HG03342 (cell line): Measurements from ENCODE around the gene CDK11A.
"Not testable (repeated sequence)": the region's sequence is repeated elsewhere in the genome, so short reads cannot be mapped to it uniquely, and the experiment has no call there.

Source experiments
- ATAC-seq: cut with Tn5 transposase; IDR thresholded peaks from one replicate; pipeline ENCODE4 v1.9.1; 2021; ENCODE audit warnings: mild to moderate bottlenecking, moderate library complexity; ENCODE audit not compliant: unreplicated experiment

The CDK11A gene

GRCh38 chr1:1754051-1754815, 30.1 kb upstream of the CDK11A start:
- ATAC-seq: no peak

DNA sequence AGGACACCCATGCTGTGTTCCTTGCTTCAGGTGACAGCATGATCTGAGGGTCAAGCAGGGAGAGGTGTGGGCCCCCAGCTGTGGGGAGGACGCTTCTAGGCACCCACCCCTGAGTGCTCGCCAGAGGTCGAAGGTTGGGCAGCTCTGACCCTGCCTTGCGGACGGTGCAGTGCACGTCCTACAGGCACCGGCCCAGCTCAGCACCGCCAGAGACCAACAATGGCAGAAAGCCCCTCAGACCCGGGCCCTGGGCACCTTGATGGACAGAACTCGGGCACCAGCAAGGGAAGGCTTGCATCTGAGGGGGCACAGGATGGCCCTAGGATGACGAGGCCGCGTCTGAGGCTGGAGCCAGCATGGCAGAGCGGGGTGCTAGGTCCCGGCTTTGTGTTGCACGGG, 29.4 kb upstream of the CDK11A start:
- no peak for ATAC-seq

GRCh38 chr1:1752636-1753606, 28.8 kb upstream of the CDK11A start:
- ATAC-seq: no peak

- ATAC-seq: no peak
Observed at GRCh38 chr1:1752190-1752589, 28.0 kb upstream of the CDK11A start.

DNA sequence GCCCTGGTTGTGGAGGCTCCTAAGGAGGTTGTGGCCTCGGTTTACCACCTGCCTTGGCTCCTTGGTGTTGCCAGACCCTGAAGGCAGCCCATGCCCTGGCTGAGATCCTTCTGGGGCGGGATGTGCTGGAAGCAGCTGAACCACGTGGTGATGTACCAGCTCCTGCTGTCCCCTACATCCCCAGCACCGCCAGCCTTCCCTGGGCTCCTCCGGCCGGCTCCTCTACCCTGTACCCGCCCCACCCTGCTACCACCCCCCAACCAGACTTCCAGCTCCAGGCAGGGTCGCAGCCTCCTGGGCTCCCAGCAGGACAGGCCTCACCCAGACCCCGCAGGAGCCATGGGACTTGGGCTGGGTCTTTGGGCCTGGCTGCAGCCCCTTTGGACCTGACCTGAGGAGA, 25.8 kb upstream of the CDK11A start:
- ATAC-seq: not testable (repeated sequence)

DNA sequence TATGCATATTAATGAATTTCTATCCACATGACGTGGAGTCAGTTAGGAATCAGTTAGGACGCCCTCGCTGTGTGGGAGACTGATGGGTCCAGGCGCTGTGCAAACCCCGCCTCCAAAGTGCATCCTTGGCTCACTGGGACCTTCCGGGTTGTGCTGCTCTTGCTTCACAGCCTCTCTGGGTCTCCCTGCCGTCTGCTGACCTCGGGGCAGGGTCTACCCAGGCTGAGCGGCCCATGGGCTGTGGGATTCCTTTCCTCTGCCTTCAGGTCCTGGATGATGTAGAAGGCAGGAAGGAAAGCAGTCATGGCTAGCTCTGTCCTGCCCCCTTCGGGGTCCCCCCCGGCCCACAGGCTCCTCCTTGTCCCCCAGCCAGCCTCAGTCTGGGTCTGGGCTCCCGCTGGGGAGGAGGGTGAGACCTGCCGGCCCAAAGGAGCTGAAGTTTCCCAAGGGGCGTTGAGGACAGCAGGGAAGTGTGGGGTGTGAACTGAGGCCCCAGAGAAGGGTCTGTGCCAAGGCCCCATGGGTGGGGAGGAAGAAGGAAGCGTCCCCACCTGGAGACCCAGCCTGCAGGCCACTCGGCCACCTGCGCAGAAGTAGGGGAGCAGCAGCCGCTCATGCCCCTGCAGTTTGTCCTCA, 24.6 kb upstream of the CDK11A start:
- no peak for ATAC-seq

DNA sequence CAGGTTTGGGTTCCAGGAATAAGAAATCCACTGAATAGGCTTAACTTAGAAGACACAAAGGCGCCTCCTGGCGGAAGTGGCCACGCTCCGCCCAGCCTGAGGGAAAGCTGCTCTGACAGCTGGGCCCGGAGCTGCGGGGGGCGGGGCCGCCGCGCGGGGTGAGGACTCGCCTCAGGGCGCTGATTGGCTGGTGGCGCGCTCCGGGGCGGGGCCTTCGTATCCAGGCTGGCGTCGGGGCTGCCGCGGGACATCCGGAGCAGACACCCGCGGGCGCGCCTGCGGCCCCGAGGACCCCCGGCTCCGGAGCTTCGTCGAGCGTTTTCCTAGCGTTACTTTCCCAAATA, 22.4 kb upstream of the CDK11A start:
- ATAC-seq: peak; percentile 86

GRCh38 chr1:1745651-1746565, 21.8 kb upstream of the CDK11A start:
- peak; percentile 51 for ATAC-seq

DNA sequence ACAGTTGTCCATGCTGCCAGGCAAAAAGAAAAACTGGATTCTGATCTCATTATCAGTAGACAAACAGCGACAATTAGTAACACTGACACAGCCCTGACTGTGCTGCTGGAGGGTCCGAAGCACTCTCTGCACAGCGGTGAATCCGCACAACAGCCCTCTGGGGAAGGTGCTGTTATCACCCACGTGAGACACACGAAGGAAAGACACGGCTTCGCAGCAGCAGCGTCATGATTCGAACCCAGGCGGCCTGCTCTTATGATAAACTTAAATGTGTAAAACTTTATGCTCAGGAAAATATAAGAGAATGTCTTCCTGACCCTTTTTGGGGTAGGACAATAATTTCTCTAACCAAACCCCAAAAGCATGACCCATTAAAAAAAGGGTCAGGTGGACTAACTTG, 18.4 kb upstream of the CDK11A start:
- not testable (repeated sequence) for ATAC-seq

GRCh38 chr1:1741013-1741412, 16.9 kb upstream of the CDK11A start:
- ATAC-seq: not testable (repeated sequence)

- ATAC-seq: not testable (repeated sequence)
Observed at GRCh38 chr1:1738799-1739337, 14.7 kb upstream of the CDK11A start.

GRCh38 chr1:1737675-1738590, 13.8 kb upstream of the CDK11A start:
- not testable (repeated sequence) for ATAC-seq

GRCh38 chr1:1732381-1732780, 8.2 kb upstream of the CDK11A start:
- ATAC-seq: no peak

- no peak for ATAC-seq
Observed at GRCh38 chr1:1730870-1731269, 6.7 kb upstream of the CDK11A start.

- ATAC-seq: not testable (repeated sequence)
Observed at GRCh38 chr1:1730230-1730629, 6.1 kb upstream of the CDK11A start.

DNA sequence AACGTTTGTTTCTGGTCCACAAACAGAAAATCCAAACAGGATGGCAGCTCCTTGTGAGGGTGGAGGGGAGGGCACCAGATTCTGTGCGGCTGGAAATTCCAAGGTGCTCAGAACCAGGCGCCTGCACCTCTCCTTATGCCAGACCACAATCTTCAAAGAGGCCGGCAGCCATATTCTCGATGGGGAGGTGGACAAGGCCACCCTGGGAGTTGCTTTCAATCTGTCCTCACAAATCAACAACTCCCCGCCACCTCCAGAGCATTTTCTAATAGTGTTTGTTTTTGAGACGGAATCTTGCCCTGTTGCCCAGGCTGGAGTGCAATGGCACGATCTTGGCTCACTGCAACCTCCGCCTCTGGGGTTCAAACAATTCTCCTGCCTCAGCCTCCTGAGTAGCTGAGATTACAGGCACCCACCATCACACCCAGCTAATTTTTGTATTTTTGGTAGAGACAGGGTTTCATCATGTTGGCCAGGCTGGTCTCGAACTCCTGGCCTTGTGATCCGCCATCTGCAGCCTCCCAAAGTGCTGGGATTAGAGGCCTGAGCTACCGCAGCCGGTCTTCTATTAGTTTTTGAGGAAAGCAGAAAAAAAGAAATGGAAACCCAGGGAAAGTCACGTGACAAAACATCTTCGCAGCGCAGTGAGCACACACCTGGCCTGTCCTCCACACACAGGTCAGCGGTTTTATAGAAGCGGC, 5.1 kb upstream of the CDK11A start:
- ATAC-seq: not testable (repeated sequence)

GRCh38 chr1:1728308-1729005, 4.3 kb upstream of the CDK11A start:
- ATAC-seq: not testable (repeated sequence)

GRCh38 chr1:1727131-1727651, 3.0 kb upstream of the CDK11A start:
- not testable (repeated sequence) for ATAC-seq
